Erythroblast (primary cell): ENCODE data around the gene OSBPL7.
A peak's percentile ranks its signal among the peaks of the same experiment; 100 is the strongest.

Experiments used
- DNase-seq, 2 experiments: peaks; one replicate each; lab custom pipeline; 2025; lab: John Stamatoyannopoulos, UW
- GATA1 ChIP-seq: IDR thresholded peaks from 2 replicates; pipeline ENCODE4 v1.6.1; 2011; ENCODE audit warnings: low read depth, mild to moderate bottlenecking, control low read depth, low read length, moderate library complexity
- POLR2A ChIP-seq: IDR thresholded peaks from 2 replicates; pipeline ENCODE4 v1.6.1; 2011; ENCODE audit warnings: mild to moderate bottlenecking, low read length

The OSBPL7 gene

GRCh38 chr17:47821424-47822391, at the start of gene OSBPL7:
TSS of gene OSBPL7 (minus strand) at chr17:47821794. CDS start at chr17:47820278, 1,516 bp downstream.
- TF ChIP-seq GATA1 (no peak), POLR2A (peak; percentile 63)
- DNase-seq, result peak; percentile 76 to 78

- TF ChIP-seq POLR2A (no peak), GATA1 (no peak)
- no peak for DNase-seq
Measured at GRCh38 chr17:47871048-47871447, 49.5 kb upstream of the OSBPL7 start.

- TF ChIP-seq POLR2A, result no peak
- TF ChIP-seq GATA1, result no peak
Measured at GRCh38 chr17:47870056-47870455, 48.5 kb upstream of the OSBPL7 start.

GRCh38 chr17:47869114-47869513, 47.5 kb upstream of the OSBPL7 start:
- no peak for TF ChIP-seq GATA1
- TF ChIP-seq POLR2A, result no peak
- DNase-seq, result no peak

More at GRCh38 chr17:47870056-47870455, 48.5 kb upstream of the OSBPL7 start:
- DNase-seq, result no peak

GRCh38 chr17:47867813-47868533, 46.4 kb upstream of the OSBPL7 start:
- TF ChIP-seq GATA1 (no peak), POLR2A (no peak)
- peak; percentile 17 to 29 for DNase-seq

- DNase-seq, result peak; percentile 88 to 91
- TF ChIP-seq POLR2A (no peak), GATA1 (no peak)
Measured at GRCh38 chr17:47866941-47867340, 45.3 kb upstream of the OSBPL7 start.

GRCh38 chr17:47864791-47865216, 43.2 kb upstream of the OSBPL7 start:
- TF ChIP-seq GATA1, result no peak
- no peak for TF ChIP-seq POLR2A
- no peak for DNase-seq

GRCh38 chr17:47862621-47863440, 41.2 kb upstream of the OSBPL7 start:
- TF ChIP-seq POLR2A, result no peak
- TF ChIP-seq GATA1, result no peak
- peak in 1 of 2 experiments; percentile 40 for DNase-seq

GRCh38 chr17:47860386-47860785, 38.8 kb upstream of the OSBPL7 start:
- no peak for TF ChIP-seq POLR2A
- no peak for TF ChIP-seq GATA1
- DNase-seq, result no peak

GRCh38 chr17:47857551-47858455, 36.2 kb upstream of the OSBPL7 start:
- no peak for TF ChIP-seq GATA1
- no peak for TF ChIP-seq POLR2A
- DNase-seq, result no peak

GRCh38 chr17:47856830-47857229, 35.2 kb upstream of the OSBPL7 start:
- TF ChIP-seq GATA1 (no peak), POLR2A (no peak)
- no peak for DNase-seq

GRCh38 chr17:47855737-47856136, 34.1 kb upstream of the OSBPL7 start:
- TF ChIP-seq GATA1, result no peak
- TF ChIP-seq POLR2A, result no peak
- DNase-seq, result no peak

- no peak for TF ChIP-seq GATA1
- no peak for TF ChIP-seq POLR2A
- DNase-seq, result no peak
Measured at GRCh38 chr17:47853616-47854015, 32.0 kb upstream of the OSBPL7 start.
